HG03571 (cell line): ENCODE measurements around the gene OTOF.
"Not testable (repeated sequence)": the region's sequence is repeated elsewhere in the genome, so short reads cannot be mapped to it uniquely, and the experiment has no call there.

Experiments used
- ATAC-seq: cut with Tn5 transposase; IDR thresholded peaks from one replicate; pipeline ENCODE4 v1.9.1; 2021; ENCODE audit not compliant: unreplicated experiment

The OTOF gene

DNA sequence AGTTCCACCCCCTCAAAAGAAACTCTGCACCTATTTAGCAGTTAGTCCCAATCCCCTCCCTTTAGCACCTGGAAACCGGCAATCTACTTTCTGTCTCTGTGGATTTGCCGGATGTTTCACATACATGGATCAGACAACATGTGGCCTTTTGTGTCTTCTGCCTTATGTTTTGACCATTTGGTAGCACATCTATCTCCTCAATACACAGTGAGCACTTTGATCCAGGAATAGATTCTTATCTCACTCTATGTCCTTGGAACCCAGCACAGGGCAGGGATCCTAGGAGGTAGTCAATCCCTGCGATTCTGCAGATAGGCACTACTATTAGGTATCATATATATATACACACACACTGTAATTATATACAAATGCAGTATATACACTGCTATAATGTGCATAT, 3.8 kb upstream of the OTOF start:
- ATAC-seq = no peak

- ATAC-seq = no peak
Observed at GRCh38 chr2:26480566-26481423, 2.9 kb upstream of the OTOF start.

GRCh38 chr2:26479789-26480565, 2.1 kb upstream of the OTOF start:
- no peak for ATAC-seq

DNA sequence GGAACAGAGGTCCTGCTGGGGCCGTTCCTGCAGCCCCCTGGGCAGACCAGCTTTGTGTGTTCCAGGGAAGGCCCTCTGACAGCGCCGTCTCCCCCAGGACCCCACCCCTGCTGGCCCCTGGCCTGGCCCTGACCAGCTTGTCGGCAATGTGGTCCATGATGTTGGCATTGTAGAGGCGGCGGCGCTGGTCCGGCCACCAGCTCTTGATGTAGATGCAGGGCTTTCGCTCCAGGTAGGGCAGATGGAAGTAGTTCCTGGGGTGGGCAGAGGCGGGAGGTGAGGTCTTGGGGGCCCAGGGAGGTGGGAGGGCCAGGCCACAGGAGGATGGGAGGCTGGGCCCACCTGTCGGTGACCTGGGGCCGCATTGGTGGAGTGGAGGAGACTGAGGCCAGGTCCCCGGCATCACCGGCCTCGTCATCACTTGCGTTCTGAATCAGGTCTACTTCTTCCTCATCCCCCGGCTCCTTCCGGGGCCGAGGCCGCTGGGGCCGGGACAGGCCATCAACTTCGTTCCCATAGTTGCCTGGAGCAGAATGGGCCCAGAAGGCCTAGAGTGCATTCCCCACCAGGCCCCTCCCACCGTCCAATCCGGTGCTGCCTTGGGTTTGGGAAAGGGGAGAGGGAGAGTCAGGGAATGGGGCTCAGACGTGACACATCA, 1.3 kb upstream of the OTOF start:
- ATAC-seq = no peak

- ATAC-seq = no peak
Observed at GRCh38 chr2:26478366-26478765, 442 bp upstream of the OTOF start.

GRCh38 chr2:26477126-26477910, 606 bp downstream of the OTOF start:
- no peak for ATAC-seq

DNA sequence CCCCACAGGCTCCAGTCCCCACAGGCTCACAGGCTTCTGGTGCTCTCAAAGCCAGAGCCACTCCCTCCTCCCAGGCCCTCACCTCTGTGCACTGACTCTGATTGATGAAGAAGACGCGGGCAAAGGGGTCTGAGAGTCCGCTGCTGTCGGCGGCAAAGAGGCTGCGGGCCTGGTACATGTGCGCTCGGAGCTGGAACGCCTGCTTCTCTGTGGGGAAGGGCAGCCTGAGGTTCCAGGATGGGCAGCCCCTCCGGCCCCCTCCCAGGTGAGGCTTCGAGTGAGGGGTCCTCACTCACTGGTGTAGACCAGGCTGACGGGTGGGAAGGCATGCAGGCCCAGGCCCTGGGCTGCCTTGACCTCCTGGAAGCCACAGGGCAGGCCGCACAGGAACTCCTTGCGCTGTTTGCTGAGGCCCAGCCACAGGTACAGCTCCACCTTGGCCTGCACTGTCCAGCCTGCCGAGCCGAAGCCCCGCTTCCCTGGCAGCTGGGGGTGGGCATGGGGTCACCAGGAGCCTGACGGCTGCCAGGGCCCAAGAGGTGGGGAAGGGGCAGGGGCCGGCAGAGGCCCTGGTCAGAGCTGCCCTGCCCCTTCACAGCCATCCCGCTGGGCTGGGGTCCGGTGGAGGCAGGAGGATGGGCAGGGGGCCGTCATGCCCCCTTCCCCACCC, 2.0 kb downstream of the OTOF start:
- ATAC-seq = no peak

DNA sequence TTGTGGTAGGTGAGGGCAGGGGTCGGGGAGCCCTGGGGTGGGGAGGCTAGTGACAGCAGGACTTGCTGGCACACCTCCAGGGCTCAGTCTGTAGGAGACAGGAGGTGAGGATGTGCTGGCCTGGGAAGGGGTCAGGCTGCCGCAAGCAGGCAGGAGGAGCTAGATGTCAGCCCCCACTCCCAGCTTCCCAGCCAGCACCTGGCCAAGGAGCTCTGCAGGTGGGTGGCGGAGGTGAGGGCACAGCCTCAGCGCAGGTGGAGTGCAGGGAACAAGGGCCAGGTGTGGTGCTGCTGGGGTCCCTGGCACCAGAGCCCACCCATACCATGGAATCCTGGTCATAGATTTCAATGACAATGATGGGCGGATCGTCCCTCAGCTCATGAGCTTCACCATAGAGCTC, 2.9 kb downstream of the OTOF start:
- ATAC-seq = no peak

GRCh38 chr2:26474261-26474785, 3.6 kb downstream of the OTOF start:
- no peak for ATAC-seq

GRCh38 chr2:26473796-26474195, 4.1 kb downstream of the OTOF start:
- no peak for ATAC-seq

- ATAC-seq = no peak
Observed at GRCh38 chr2:26472821-26473655, 4.9 kb downstream of the OTOF start.

GRCh38 chr2:26471766-26472706, 5.9 kb downstream of the OTOF start:
- ATAC-seq = no peak

- ATAC-seq = no peak
Observed at GRCh38 chr2:26471289-26471688, 6.6 kb downstream of the OTOF start.

GRCh38 chr2:26470601-26471260, 7.2 kb downstream of the OTOF start:
- no peak for ATAC-seq

- ATAC-seq = no peak
Observed at GRCh38 chr2:26469955-26470354, 8.0 kb downstream of the OTOF start.

DNA sequence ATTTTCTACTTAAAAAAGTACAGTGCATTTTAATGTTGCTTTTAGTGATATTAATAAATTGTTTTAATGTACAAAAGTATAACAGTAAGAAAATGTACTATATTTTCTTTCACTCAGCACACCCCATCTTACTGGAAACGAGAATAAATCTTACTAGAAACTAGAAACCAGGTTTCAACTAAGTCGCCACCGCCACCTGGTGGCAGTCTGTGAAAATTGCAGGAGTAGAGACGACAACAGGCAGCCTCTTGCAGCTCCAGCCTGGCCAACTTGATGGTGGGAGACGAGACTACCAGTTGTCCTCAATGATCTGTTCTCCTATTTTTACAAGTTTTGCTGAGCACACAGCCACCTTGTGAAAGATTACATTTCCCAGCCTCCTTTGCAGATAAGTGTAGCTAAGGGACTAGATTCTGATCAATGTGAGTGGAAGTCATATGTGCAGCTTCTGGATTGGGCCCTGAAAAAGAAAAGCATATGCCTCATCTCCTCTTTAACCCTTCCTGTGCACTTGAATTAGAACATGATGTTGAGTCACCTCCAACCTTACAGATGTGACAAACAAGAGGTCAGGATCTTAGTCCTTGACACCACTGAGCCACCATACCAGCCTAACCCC, 8.7 kb downstream of the OTOF start:
- no peak for ATAC-seq

DNA sequence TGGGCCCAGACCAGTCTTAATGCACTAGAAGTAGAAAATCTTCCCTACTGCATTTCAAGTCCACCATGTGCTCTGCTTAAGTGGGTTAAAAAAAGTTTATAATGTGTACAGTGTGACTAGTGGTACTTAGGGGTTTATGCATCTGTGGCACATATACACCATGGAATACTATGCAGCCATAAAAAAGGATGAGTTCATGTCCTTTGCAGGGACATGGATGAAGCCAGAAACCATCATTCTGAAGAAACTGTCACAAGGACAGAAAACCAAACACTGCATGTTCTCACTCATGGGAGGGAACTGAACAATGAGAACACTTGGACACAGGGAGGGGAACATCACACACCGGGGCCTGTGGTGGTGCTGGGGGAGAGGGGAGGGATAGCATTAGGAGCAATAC, 9.4 kb downstream of the OTOF start:
- not testable (repeated sequence) for ATAC-seq
